Measurements from ENCODE around the gene SLC35F3.

GRCh38 chr1:234162661-234163060 lies 258.2 kb downstream of the SLC35F3 start:
- TF ChIP-seq POLR2A (IDR thresholded peaks at IDR 0.05) (no peak), CTCF (IDR thresholded peaks at IDR 0.05) (no peak)

All from right lobe of liver (tissue), 4 donors.